HG03196 (cell line): ENCODE data around the gene CDC42.

ENCODE experiments used
- ATAC-seq: cut with Tn5 transposase; IDR thresholded peaks from one replicate; pipeline ENCODE4 v1.9.1; 2021; ENCODE audit not compliant: unreplicated experiment

The CDC42 gene

DNA sequence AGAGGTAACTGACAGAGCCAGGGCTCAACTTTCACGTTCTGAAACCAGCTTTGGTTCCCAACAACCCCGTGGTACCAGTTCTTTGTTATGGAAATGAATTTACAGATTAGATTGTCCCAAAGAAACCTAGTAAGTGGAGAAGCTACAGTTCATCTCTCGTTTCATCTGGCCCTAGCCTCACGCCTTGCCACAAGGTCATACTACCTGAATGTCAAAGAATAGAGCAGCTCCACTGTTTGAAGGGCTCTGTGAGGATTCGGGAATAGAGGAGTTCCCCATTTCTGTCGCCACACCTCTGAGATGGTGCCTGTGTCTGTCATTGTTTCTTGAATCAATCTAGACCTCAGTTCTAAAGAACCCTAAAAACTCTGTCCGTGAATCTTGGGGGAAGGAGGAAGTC is 15.0 kb upstream of the CDC42 start:
- no peak for ATAC-seq

GRCh38 chr1:22038036-22038435 is 14.5 kb upstream of the CDC42 start:
- ATAC-seq = no peak

- ATAC-seq = peak; percentile 96
These were observed 12.8 kb upstream of the CDC42 start for GRCh38 chr1:22039594-22040285.

- no peak for ATAC-seq
These were observed 12.3 kb upstream of the CDC42 start for GRCh38 chr1:22040286-22040623.

GRCh38 chr1:22041505-22041904 is 11.0 kb upstream of the CDC42 start:
- ATAC-seq = no peak

DNA sequence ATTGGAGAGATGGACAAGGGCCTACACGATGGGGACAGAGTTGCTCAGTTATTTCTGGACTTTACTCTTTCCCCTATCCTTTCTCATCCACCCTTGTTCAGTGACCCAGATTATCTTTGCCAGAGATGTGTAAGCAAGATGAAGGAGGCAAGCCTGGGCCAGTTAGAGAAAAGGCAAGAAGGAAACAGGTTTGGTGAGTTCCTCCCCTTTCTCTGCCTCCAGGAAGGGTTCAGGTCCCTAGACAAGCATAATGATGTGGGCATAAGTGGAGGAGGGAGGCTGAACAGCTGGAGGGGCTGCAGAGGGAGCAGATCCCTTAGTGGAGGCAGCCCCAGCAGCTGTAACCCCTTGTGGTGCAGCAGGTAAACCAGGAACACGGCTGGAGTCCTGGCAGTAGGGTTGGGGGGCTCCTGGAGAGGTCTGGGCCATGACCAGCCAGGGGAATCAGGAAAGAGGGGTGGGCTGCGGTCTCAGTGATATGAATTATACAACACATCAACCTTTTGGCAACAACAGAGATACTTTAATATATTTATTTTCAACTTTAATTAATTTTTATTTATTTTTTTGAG is 9.2 kb upstream of the CDC42 start:
- no peak for ATAC-seq

DNA sequence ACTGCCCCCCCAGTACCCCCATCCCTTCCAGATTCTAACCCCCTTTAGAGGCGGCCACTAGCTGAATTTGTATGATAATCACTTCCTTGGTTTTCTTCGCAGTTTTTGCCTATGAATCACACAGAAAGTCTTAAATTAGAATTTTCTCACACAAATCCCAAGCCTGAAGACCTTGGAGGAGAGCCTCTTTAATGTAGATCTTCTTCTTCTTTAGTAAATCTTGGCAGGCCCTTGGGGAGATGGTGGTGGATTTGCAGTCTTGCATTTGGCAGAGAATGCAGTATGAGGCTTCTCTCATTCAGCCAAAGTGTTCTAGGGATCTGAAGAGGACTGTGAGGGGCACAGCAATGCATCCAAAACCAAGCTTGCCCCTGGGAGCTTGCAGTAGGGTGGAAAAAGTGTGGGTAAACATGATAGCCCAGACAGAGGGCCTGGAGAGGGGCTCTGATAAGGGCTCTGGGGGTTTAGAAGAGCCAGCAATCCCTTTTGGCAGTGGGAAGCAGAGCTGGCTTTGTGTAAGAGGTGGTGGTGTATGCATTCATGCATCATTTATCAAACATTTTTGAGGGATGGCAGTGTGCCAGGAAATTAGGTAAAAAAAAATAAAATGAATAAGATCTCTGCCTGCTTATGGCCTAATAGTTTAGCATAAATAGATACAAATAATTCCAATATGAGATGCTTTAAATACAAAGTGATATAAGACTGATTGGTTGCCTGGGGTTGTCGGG is 7.7 kb upstream of the CDC42 start:
- ATAC-seq = no peak

GRCh38 chr1:22045604-22046228 is 6.8 kb upstream of the CDC42 start:
- no peak for ATAC-seq

- no peak for ATAC-seq
These were observed 3.9 kb upstream of the CDC42 start for GRCh38 chr1:22048351-22049192.

- no peak for ATAC-seq
These were observed 2.2 kb upstream of the CDC42 start for GRCh38 chr1:22050330-22050729.

GRCh38 chr1:22051607-22052114 is 848 bp upstream of the CDC42 start:
- ATAC-seq = no peak

DNA sequence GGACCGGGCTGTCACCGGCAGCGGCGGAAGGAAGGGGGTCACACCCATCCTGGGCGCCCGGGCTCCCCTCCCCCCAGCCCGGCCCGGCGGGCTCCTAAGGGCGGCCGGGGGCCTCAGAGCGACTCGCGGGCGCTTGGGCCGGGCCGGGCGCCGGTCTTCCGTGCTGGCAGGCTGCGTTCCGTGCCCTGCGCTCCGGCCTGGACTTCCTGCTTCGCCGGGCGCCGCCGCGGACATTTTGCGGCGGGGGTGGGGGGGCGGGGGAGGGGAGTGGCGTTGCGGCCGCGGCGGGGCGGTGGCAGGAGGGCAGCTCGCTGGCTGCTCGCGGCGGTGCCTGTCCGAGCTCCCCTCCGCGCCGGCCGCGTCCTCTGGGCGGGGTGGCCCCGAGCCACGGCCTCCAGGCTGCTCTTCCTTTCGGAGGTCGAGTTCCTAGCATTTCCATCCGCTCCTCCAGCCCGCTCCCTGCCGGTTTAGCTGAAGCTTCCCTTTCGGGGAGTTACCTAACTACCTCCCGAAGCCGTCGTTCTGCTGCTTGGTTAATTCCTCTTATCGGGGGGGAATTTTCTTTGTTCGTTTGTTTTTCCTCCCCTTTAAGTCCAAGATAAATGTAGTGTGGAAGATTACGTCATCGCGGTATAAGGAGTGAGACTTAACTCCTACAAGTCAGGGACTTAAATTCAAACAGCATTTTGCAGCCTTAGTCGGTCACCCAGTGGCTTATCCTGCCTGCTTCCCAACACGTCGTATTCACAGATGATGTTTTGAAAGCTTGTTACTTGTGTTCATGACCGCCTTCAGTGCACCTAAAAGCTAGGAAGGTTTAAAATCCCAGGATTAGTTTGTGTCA is 730 bp downstream of the CDC42 start:
- peak; percentile 26 for ATAC-seq

- ATAC-seq = no peak
These were observed 1.6 kb downstream of the CDC42 start for GRCh38 chr1:22053861-22054770.

GRCh38 chr1:22055463-22055862 is 3.0 kb downstream of the CDC42 start:
- ATAC-seq = no peak

- ATAC-seq = no peak
These were observed 3.5 kb downstream of the CDC42 start for GRCh38 chr1:22056043-22056442.

GRCh38 chr1:22056936-22057335 is 4.4 kb downstream of the CDC42 start:
- no peak for ATAC-seq

DNA sequence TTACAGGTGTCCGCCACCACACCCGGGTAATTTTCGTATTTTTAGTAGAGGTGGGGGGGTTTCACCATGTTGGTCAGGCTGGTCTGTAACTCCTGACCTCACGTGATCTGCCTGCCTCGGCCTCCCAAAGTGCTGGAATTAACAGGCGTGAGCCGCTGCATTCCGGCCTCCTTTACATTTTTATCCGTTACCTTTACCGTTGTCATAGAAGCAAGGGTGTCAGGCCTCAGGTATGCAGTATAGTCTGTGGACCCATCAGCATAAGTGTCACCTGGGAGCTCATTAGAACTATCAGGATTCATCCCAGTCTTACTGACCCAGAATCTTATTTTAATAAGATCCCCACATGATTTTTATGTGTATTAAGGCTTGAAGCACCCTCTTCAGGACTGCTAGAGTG is 5.4 kb downstream of the CDC42 start:
- ATAC-seq = no peak

- ATAC-seq = no peak
These were observed 12.4 kb downstream of the CDC42 start for GRCh38 chr1:22064751-22065402.
